22Rv1 (cell line): ENCODE data around the gene APBB2.
"Not testable (repeated sequence)": the region's sequence is repeated elsewhere in the genome, so short reads cannot be mapped to it uniquely, and the experiment has no call there.

Source experiments
- H3K27ac ChIP-seq: fragments of 450-650 bp; 2 replicates; pipeline ENCODE4 v1.5.1; 2017
- CTCF ChIP-seq: fragments of 450-650 bp; IDR thresholded peaks from 2 replicates; pipeline ENCODE4 v1.5.1; 2017; ENCODE audit warnings: mild to moderate bottlenecking
- ZFX ChIP-seq: fragments of 450-650 bp; IDR thresholded peaks from 2 replicates; pipeline ENCODE4 v1.6.1; 2017; ENCODE audit warnings: antibody characterized with exemption, borderline replicate concordance

APBB2 gene

GRCh38 chr4:41158274-41158673 is 56.1 kb downstream of the APBB2 start:
- no peak for TF ChIP-seq ZFX
- no peak for TF ChIP-seq CTCF
- H3K27ac ChIP-seq, result no peak overlapping the region

- no peak overlapping the region for H3K27ac ChIP-seq
These were observed 57.3 kb downstream of the APBB2 start for GRCh38 chr4:41157009-41157408.

GRCh38 chr4:41156574-41156973 is 57.8 kb downstream of the APBB2 start:
- H3K27ac ChIP-seq, result no peak overlapping the region
- no peak for TF ChIP-seq CTCF

More at GRCh38 chr4:41157009-41157408, 57.3 kb downstream of the APBB2 start:
- TF ChIP-seq ZFX (no peak), CTCF (no peak)

- no peak for TF ChIP-seq CTCF
- TF ChIP-seq ZFX, result no peak
- no peak overlapping the region for H3K27ac ChIP-seq
These were observed 59.0 kb downstream of the APBB2 start for GRCh38 chr4:41155194-41155830.

GRCh38 chr4:41154814-41155177 is 59.5 kb downstream of the APBB2 start:
- TF ChIP-seq CTCF (no peak), ZFX (no peak)
- H3K27ac ChIP-seq, result no peak overlapping the region

- no peak overlapping the region for H3K27ac ChIP-seq
- no peak for TF ChIP-seq CTCF
- no peak for TF ChIP-seq ZFX
These were observed 60.1 kb downstream of the APBB2 start for GRCh38 chr4:41154010-41154813.

- TF ChIP-seq ZFX (no peak), CTCF (no peak)
- H3K27ac ChIP-seq, result no peak overlapping the region
These were observed 63.9 kb downstream of the APBB2 start for GRCh38 chr4:41150401-41150800.

GRCh38 chr4:41149568-41149967 is 64.8 kb downstream of the APBB2 start:
- not testable (repeated sequence) for H3K27ac ChIP-seq
